ENCODE data around the gene KLHL17.

DNA sequence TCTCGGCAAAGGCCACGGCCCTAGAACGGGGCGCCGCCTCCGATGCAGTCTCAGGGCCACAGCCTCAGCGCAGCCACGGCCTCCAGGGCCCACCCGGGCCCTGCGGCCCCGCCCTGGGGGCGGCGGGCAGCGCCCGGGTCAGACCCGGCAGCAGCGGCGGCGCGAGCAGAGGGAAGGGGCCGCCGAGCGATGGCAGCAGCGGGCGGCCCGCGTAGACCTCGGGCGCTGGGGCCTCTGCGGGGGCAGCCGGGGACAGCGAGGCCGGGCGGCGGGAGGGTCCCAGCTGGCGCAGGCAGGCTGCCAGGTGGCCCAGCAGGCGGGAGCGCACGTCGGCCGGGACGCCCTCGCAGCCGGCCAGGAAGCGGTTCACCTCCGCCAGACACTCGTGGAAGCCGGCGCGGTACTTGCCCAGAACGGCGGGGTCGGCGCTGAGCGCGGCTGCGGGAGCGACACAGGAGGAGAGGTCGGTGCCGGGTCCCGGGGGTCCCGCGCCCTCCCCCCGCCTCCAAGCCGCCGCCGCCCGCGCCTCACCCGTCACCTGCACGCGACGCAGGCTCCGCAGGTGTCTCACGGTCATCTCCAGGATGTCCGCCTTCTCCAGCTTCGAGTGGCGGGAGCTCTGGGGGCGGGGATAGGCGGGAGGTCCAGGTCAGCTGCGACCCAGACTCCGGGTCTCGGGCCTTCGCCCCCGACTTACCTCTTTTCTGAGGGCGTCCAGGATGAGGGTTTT is 38.8 kb downstream of the KLHL17 start:
- TF ChIP-seq, protein P1, sequence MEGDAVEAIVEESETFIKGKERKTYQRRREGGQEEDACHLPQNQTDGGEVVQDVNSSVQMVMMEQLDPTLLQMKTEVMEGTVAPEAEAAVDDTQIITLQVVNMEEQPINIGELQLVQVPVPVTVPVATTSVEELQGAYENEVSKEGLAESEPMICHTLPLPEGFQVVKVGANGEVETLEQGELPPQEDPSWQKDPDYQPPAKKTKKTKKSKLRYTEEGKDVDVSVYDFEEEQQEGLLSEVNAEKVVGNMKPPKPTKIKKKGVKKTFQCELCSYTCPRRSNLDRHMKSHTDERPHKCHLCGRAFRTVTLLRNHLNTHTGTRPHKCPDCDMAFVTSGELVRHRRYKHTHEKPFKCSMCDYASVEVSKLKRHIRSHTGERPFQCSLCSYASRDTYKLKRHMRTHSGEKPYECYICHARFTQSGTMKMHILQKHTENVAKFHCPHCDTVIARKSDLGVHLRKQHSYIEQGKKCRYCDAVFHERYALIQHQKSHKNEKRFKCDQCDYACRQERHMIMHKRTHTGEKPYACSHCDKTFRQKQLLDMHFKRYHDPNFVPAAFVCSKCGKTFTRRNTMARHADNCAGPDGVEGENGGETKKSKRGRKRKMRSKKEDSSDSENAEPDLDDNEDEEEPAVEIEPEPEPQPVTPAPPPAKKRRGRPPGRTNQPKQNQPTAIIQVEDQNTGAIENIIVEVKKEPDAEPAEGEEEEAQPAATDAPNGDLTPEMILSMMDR (IDR thresholded peaks at IDR 0.05; ENCODE audit: low read depth, low read length, poor library complexity, severe bottlenecking), result no peak
- TF ChIP-seq EZH2phosphoT487 (IDR thresholded peaks at IDR 0.05; ENCODE audit: borderline replicate concordance, low read length), result no peak
